Mucosa of descending colon (tissue), 3 donors: Measurements from ENCODE around the gene ATP1B1. TPM values are rescaled to one million over a fixed set of nuclear protein-coding genes. Genes with fewer than 3 reads are reported as not detected.

Experiments
- ATAC-seq: fragments of 200-7000 bp; cut with Tn5 transposase; one replicate; pipeline ENCODE4 v1.9.1; 2020; ENCODE audit warnings: mild to moderate bottlenecking, moderate library complexity
- DNase-seq, 3 donors: peaks; one replicate each; pipeline ENCODE4 v3.0.0-alpha.2; 2020
- H3K36me3 ChIP-seq: fragments of 200-600 bp; one replicate; pipeline ENCODE4 v1.8.0; 2021; ENCODE audit warnings: low read depth, mild to moderate bottlenecking
- H3K4me1 ChIP-seq: fragments of 200-600 bp; one replicate; pipeline ENCODE4 v1.8.0; 2021; ENCODE audit warnings: low read depth, mild to moderate bottlenecking
- H3K4me3 ChIP-seq: fragments of 200-600 bp; one replicate; pipeline ENCODE4 v1.8.0; 2021; ENCODE audit warnings: mild to moderate bottlenecking
- H3K9me3 ChIP-seq: fragments of 200-600 bp; one replicate; pipeline ENCODE4 v1.8.0; 2021; ENCODE audit warnings: mild to moderate bottlenecking
- CTCF ChIP-seq: fragments of 200-600 bp; IDR thresholded peaks from one replicate; pipeline ENCODE4 v1.8.0; 2022; ENCODE audit warnings: antibody characterized with exemption, mild to moderate bottlenecking
- intact Hi-C, 2 donors: fragments of 100-400 bp; cut with DNase I in 1 of 2; cut with micrococcal nuclease in 1 of 2; formaldehyde crosslinking; loops; one replicate each; pipeline versions ENCODE4 v1.11.0 to v1.11.1; 2022; cut with DNase I, micrococcal nuclease
- total RNA-seq, 3 donors: library from RNA; stranded (reverse); fragmentation: NEBNext Ultra II Directional in 2 of 3; extraction: Animal tissue kit (Norgen Biotek cat#: 25700) in 2 of 3; gene quantifications; one replicate each; pipeline versions ENCODE4 v1.2.1 to v1.2.4, GENCODE V29; 2021 to 2023
- donor health status: DM: no; HTN: no; CAD: no; lungs with moderate emphysema.
- donor health status: DM: no; HTN: no; CAD: no.
- donor health status: DM: no; HTN: yes; CAD: no.

The ATP1B1 gene
- total RNA-seq, 3 donors from 2014 or later: 342 to 860 (median 744) TPM

GRCh38 chr1:169108223-169108622 lies 1.7 kb downstream of the ATP1B1 start:
- TF ChIP-seq CTCF: no peak
- ATAC-seq: no peak
- DNase-seq: no peak
- Histone ChIP-seq H3K36me3 (no peaks in the 10 kb centered on the region), H3K4me1 (peaks cover 40% of the 10 kb centered on the region), H3K9me3 (no peaks in the 10 kb centered on the region), H3K4me3 (peak overlapping the region; percentile 92)
- intact Hi-C loops: no loop called here

DNA sequence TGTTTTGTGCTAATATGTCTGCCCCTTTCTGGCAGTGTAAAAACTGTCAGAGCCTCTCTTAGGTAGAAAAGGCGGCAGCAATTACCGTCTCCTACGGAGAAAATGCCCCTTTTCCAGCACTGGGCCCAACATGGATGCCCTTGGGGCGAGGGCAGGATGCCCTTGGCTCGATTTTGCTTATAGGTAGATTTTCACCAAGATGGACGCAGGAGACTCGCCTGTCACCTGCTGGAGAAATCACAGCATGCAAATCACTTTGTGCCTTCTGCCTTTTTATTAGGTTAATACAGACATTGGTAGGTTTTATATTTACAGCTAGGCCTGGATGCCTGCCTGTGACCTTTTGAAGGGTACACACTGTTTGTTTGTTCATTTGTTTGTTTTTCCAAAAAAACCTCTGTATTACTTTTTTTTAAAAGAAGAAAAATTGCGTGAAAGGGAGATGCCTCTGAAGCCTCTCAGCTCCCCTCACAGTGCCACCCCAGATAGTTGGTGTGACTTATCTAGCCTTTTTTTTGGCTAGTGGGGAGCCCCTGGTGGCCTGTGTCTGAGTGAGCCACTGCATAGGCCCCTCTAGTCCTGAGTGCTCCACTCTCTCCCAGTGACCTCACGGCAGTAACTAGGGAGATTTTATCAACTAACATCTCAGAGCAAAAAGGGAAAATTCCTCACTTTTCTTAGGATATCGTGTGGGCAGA lies 2.5 kb downstream of the ATP1B1 start:
- H3K36me3 ChIP-seq: no peaks in the 10 kb centered on the region
- intact Hi-C loops: no loop called here
- peak; percentile 63 to 71 (median 65) for DNase-seq
- no peak for ATAC-seq
- peaks cover 42% of the 10 kb centered on the region for H3K4me1 ChIP-seq
- TF ChIP-seq CTCF: no peak
- peak overlapping the region; percentile 92 for H3K4me3 ChIP-seq
- H3K9me3 ChIP-seq: no peaks in the 10 kb centered on the region

DNA sequence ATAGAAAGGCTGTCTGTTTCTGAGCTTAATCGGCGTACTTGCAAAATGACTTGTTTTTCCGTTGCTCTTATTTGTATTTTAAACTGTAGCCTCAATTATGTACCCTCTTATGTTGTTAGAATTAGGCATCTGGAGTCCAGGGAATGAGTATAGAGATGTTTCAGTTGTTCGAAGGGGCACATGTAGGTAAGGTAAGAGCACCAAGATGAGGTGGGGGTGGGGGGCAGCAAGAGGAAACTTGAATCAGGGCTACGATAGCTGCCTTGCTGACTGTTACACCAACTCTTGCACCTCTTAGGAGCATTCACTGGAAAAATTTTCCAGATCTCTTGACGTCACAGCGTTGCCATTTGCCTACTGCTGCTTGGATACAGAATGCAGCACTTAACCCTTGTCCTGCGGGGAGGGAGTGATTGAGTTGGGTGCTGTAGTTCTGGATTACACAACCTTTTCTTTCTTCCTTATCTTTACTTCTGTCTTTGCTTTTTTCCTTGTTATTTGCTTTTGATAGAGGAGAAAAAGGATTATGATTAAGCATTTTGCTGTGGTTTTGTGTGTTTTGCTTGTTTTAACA lies 3.2 kb downstream of the ATP1B1 start:
- ATAC-seq: peak; percentile 36
- DNase-seq: peak in 1 of 3 donors; percentile 85
- TF ChIP-seq CTCF: no peak
- Histone ChIP-seq H3K36me3 (no peaks in the 10 kb centered on the region), H3K4me1 (peaks cover 44% of the 10 kb centered on the region), H3K9me3 (no peaks in the 10 kb centered on the region), H3K4me3 (no peak overlapping the region)
- intact Hi-C loops: no loop called here

DNA sequence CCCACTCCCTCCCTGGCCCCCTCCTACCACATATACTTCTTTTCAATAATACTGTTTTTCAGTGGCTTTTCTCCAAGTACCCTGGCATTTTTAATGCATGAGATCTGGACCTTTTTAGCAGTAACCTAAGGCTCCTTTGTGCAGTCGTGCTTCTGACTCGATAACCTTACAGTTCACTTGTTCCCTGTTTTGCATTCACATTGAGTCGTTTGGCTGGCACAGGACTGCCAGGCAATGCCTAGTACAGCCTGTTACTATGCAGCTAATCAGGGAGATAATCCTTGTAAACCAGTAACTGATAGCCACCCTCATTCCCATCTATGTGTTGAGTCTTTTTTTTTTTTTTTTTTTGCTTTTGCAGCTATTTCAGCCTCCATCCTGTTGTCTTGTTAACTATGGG lies 3.7 kb downstream of the ATP1B1 start:
- H3K4me3 ChIP-seq: no peak overlapping the region
- no peak for DNase-seq
- no peaks in the 10 kb centered on the region for H3K36me3 ChIP-seq
- intact Hi-C loops: no loop called here
- ATAC-seq: no peak
- H3K9me3 ChIP-seq: no peaks in the 10 kb centered on the region
- H3K4me1 ChIP-seq: peaks cover 41% of the 10 kb centered on the region
- no peak for TF ChIP-seq CTCF

DNA sequence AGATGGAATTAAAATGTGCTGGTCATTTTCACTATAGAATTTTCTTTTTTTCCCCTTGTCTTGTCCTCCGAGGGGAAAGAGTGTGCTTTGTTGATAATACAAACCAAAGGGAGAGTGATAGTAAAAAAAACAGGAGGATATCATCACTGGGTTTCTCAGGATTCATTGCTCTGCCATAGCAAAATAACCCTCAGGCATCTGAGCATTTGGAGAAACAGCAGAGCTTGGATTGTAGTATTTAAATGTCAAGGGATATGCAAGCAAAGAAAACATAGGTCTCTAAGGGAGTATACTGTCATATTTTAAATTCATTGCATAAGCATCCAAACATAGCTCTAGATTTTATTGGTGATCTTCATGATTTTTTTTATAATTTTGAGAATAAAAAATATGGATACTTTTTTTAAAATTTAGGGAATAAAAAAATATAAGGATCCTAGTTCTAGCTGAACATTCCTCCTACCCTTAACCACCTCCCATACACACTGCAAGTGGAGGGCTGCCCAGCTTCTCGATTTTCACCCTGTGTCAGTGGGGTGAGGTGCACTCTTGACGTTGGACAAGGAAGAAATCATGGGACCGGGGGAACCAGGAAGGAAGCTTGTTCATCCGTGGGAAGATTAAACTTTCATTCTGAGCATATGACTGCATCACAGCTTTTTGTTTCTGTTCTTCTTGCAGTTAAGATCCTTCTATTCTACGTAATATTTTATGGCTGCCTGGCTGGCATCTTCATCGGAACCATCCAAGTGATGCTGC lies 4.4 kb downstream of the ATP1B1 start:
- intact Hi-C loops: no loop called here
- no peaks in the 10 kb centered on the region for H3K36me3 ChIP-seq
- H3K4me1 ChIP-seq: peaks cover 43% of the 10 kb centered on the region
- ATAC-seq (no peak), DNase-seq (peak in 1 of 3 donors; percentile 51)
- no peak overlapping the region for H3K4me3 ChIP-seq
- H3K9me3 ChIP-seq: no peaks in the 10 kb centered on the region
- no peak for TF ChIP-seq CTCF
